Amygdala (tissue), 56 donors: ENCODE data around the gene VPS4B.
A peak's percentile ranks its signal among the peaks of the same experiment; 100 is the strongest.
"Not testable (repeated sequence)": the region's sequence is repeated elsewhere in the genome, so short reads cannot be mapped to it uniquely, and the experiment has no call there.

Experiments
- DNase-seq, 56 donors: peaks; one replicate each; lab custom pipeline; 2025; lab: John Stamatoyannopoulos, UW

The VPS4B gene

GRCh38 chr18:63422087-63422863, at the start of gene VPS4B:
Gene VPS4B (minus strand): TSS chr18:63422476. CDS start chr18:63422259, 217 bp downstream.
- DNase-seq: peak; percentile 86 to 100 (median 99)

- no peak for DNase-seq
Observed at GRCh38 chr18:63470751-63471150, 48.5 kb upstream of the VPS4B start.

- no peak for DNase-seq
Observed at GRCh38 chr18:63468575-63468974, 46.3 kb upstream of the VPS4B start.

- DNase-seq: no peak
Observed at GRCh38 chr18:63467699-63468098, 45.4 kb upstream of the VPS4B start.

GRCh38 chr18:63465059-63465458, 42.8 kb upstream of the VPS4B start:
- no peak for DNase-seq

GRCh38 chr18:63464434-63464833, 42.2 kb upstream of the VPS4B start:
- DNase-seq: no peak

- DNase-seq: no peak
Observed at GRCh38 chr18:63460414-63460813, 38.1 kb upstream of the VPS4B start.

- DNase-seq: no peak
Observed at GRCh38 chr18:63457977-63458376, 35.7 kb upstream of the VPS4B start.

GRCh38 chr18:63454497-63454896, 32.2 kb upstream of the VPS4B start:
- no peak for DNase-seq

GRCh38 chr18:63452751-63453150, 30.5 kb upstream of the VPS4B start:
- not testable (repeated sequence) for DNase-seq

GRCh38 chr18:63451799-63452660, 29.8 kb upstream of the VPS4B start:
- no peak for DNase-seq

GRCh38 chr18:63449426-63449825, 27.1 kb upstream of the VPS4B start:
- DNase-seq: no peak

- no peak for DNase-seq
Observed at GRCh38 chr18:63447066-63447465, 24.8 kb upstream of the VPS4B start.

GRCh38 chr18:63446266-63446665, 24.0 kb upstream of the VPS4B start:
- no peak for DNase-seq

GRCh38 chr18:63445037-63445436, 22.8 kb upstream of the VPS4B start:
- DNase-seq: no peak

- no peak for DNase-seq
Observed at GRCh38 chr18:63444580-63444979, 22.3 kb upstream of the VPS4B start.

GRCh38 chr18:63443829-63444228, 21.6 kb upstream of the VPS4B start:
- DNase-seq: no peak

- no peak for DNase-seq
Observed at GRCh38 chr18:63440881-63441280, 18.6 kb upstream of the VPS4B start.

- no peak for DNase-seq
Observed at GRCh38 chr18:63440219-63440618, 17.9 kb upstream of the VPS4B start.

- peak in 35 of 56 donors; percentile 3 to 70 (median 14) for DNase-seq
Observed at GRCh38 chr18:63439334-63439733, 17.1 kb upstream of the VPS4B start.

GRCh38 chr18:63438181-63438580, 15.9 kb upstream of the VPS4B start:
- DNase-seq: no peak
